Measurements from ENCODE around the gene CCT6A.
A peak's percentile ranks its signal among the peaks of the same experiment; 100 is the strongest.
"Not testable (repeated sequence)": the region's sequence is repeated elsewhere in the genome, so short reads cannot be mapped to it uniquely, and the experiment has no call there.

Gene CCT6A

GRCh38 chr7:56051053-56051338 is 569 bp upstream of the CCT6A start:
- no peak for DNase-seq (ENCODE audit: low spot score)

DNA sequence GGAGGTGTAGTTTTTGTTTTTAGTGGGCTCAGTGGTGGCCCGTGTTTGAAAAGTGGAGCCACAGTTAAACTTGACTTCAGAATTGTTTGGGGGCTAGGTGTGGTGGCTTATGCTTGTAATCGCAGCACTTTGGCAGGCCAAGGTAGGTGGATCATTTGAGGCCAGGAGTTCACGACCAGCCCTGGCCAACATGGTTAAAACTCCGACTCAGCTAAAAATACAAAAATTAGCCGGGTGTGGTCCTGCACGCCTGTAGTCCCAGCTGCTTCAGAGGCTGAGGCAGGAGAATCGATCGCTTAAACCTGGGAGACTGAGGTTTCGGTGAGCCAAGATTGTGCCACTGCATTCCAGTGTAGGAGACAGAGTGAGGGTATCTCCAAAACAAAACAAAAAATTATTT is 1.8 kb downstream of the CCT6A start:
- no peak for DNase-seq (ENCODE audit: low spot score)

GRCh38 chr7:56053993-56054392 is 2.4 kb downstream of the CCT6A start:
- no peak for DNase-seq (ENCODE audit: low spot score)

DNA sequence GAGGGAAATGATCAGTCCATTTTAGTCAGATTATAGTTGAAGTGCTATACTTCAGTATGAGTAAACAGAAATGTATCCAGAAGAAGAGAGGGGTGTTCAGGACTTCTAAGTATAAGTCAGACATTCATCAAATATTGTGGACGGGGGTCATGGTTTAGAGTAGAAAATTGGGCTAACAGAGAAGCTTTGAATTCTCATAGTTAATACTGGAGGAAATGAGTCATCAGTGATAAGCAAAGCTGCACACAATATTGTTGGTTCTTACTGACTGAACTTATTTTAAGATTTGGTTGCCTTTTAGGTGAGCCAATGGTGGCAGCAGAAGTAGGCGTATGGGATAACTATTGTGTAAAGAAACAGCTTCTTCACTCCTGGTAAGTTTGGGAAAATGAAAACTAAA is 10.8 kb downstream of the CCT6A start:
- DNase-seq (ENCODE audit: low spot score): no peak

GRCh38 chr7:56063500-56063881 is 11.9 kb downstream of the CCT6A start:
- no peak for DNase-seq (ENCODE audit: low spot score)

- peak; percentile 92 for DNase-seq (ENCODE audit: low spot score)
Measured at GRCh38 chr7:56063882-56064625, 12.5 kb downstream of the CCT6A start, which contains the start of gene SUMF2. Gene SUMF2, plus strand, starts transcription at chr7:56064286. Its CDS starts 26 bp downstream, at chr7:56064312.

- DNase-seq (ENCODE audit: low spot score): not testable (repeated sequence)
Measured at GRCh38 chr7:56066376-56066775, 14.8 kb downstream of the CCT6A start.

- peak; percentile 67 for DNase-seq (ENCODE audit: low spot score)
Measured at GRCh38 chr7:56074371-56074791, 22.8 kb downstream of the CCT6A start.

GRCh38 chr7:56077681-56078080 is 26.1 kb downstream of the CCT6A start:
- DNase-seq (ENCODE audit: low spot score): no peak

GRCh38 chr7:56078196-56078595 is 26.6 kb downstream of the CCT6A start:
- no peak for DNase-seq (ENCODE audit: low spot score)

- DNase-seq (ENCODE audit: low spot score): peak; percentile 87
Measured at GRCh38 chr7:56079450-56080185, 28.1 kb downstream of the CCT6A start.

GRCh38 chr7:56080726-56081435 is 29.3 kb downstream of the CCT6A start:
- DNase-seq (ENCODE audit: low spot score): not testable (repeated sequence)

GRCh38 chr7:56081626-56082340 is 30.2 kb downstream of the CCT6A start:
- DNase-seq (ENCODE audit: low spot score): no peak

DNA sequence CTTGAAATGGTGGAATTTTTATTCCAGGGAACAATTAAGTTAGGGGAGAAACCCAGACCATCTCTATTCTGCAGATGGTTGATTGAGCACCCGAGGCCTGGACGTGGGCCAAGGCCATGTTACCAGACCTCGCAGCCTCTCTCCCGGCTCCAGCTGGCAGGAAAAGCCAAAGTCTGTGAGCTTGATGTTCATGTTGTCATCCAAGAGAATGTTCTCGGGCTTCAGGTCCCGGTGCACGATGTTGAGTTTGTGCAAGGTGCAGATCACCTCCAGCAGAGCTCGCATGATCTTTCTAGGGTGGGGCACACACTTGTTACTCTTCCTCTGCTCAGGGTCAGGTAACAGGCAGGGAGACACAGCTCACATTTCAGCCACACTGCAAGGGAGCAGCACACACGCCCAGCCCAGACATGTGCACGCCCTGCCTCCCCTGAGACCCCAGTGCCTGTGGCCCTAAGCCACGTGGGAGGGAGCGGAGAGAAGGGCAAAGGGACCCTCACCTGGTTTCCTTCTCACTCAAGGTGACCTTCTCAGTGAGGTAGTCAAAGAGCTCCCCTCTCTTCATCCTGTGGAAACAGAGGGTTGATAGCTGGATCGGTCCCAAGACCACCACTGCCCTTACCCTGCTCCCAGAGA is 31.7 kb downstream of the CCT6A start:
- DNase-seq (ENCODE audit: low spot score): peak; percentile 53

DNA sequence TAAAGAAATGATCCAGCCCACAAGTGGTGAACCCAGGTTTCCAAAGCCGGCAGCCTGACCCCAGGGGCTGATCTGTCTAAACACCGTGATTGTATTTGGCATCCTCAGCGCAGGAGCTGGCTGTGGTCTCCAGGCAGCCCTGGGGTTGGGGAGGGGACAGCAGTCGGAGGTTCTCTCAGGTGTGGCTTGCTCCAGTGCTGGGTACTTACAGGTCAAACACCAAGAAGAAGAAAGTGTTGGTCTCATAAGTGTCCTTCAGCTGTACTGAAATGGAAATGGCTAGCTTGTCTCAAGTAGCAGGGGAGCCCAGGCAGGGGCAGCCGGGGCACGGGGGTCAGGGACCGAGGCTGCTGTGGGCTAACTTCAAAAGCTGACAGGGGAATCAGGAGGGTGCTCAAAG is 35.2 kb downstream of the CCT6A start:
- no peak for DNase-seq (ENCODE audit: low spot score)

DNA sequence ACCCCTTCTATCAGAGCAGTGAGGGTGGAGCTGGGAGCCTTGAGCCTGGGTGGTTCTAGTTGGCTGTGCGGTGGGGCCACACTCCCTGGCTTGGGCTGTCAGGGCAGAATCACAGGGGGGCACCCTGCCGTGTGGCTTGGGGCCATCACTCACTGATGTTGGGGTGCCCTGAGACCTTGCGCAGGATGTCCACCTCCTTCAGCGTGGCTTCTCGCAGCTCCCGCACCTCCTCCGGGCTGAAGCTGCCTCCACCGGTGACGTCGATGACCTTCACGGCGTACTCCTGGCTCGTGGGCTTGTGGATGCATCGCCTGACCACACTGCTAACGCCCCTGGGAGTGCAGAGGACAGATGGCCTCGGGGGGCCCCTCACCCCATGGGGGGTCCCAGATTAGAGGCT is 35.9 kb downstream of the CCT6A start:
- DNase-seq (ENCODE audit: low spot score): no peak

- peak; percentile 68 for DNase-seq (ENCODE audit: low spot score)
Measured at GRCh38 chr7:56091591-56091990, 40.0 kb downstream of the CCT6A start.

DNA sequence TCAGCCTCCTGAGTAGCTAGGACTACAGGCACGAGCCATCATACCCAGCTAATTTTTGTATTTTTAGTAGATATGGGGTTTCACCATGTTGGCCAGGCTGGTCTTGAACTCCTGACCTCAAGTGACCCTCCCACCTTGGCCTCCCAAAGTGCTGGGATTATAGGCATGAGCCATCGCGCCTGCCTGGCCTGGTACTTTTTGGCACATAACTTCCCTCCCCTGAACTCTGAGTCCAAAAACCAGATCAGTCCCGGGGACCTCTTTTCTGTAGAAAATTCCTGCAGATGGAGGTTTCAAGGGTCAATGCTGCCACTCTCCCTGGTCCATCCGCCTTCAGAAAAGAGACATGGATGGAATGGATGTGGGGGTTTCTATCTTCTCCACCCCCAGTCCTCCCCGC is 40.8 kb downstream of the CCT6A start:
- not testable (repeated sequence) for DNase-seq (ENCODE audit: low spot score)

GRCh38 chr7:56092789-56093531 is 41.4 kb downstream of the CCT6A start, which contains the start of gene PHKG1:
Gene PHKG1, minus strand, starts transcription at chr7:56092952. Its CDS starts 4,011 bp downstream, at chr7:56088941.
- DNase-seq (ENCODE audit: low spot score): peak; percentile 84

- DNase-seq (ENCODE audit: low spot score): no peak
Measured at GRCh38 chr7:56097700-56098099, 46.1 kb downstream of the CCT6A start.
